NCI-H1048 (cell line): ENCODE measurements around the gene RNPS1.

Source experiments
- DNase-seq: peaks from one replicate; lab custom pipeline; 2025; lab: John Stamatoyannopoulos, UW

Gene RNPS1

DNA sequence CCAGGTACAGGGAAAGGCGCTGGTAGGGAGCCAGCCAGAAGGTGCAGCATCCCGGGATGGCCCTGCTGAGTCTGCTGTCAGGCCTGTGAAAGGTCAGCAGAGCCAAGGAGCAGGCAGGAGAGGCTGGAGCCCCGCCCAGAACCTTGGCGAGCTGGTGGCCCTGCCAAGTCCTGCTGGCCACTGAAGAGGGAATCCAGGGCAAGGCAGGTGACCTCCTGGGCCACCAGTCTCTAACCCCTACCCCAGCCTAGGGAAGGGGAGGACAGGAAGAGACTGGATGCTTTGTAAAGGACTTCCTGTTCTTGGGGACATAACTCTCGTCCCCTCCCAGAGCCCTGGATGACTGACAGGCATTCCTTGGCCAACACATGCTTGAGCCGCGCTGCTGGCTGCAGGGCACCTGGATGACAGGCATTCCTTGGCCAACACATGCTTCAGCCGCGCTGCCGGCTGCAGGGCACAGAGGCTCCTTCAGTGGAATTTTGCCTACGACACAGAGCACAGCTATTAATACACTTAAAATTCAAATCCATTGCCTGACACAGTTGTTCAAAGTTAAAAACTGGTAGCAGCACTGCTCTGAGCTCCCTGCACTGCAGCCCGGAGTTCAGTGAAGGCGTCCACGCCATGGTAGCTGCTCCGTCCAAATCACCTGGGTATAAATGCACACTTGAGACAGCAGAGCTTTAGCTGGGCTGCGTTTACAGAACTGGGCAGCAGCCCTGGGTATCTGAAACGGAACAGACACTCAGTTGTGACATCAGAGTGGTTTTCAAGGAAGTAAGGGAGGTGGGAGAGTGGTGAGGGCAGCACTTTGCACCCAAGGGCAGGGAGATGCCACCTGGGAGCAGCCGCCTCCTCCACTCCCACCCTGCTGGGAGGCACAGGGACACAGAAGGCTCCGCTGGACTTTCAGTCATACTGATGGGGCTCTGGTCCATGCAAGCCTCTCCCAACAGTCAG, 55.3 kb downstream of the RNPS1 start:
- no peak for DNase-seq

- no peak for DNase-seq
These were observed 56.0 kb downstream of the RNPS1 start for GRCh38 chr16:2211923-2212347.

- DNase-seq, result no peak
These were observed 57.2 kb downstream of the RNPS1 start, which contains the start of gene BRICD5 for GRCh38 chr16:2210386-2211365. Gene BRICD5, minus strand, starts transcription at chr16:2210863. Its CDS starts 30 bp downstream, at chr16:2210833.

DNA sequence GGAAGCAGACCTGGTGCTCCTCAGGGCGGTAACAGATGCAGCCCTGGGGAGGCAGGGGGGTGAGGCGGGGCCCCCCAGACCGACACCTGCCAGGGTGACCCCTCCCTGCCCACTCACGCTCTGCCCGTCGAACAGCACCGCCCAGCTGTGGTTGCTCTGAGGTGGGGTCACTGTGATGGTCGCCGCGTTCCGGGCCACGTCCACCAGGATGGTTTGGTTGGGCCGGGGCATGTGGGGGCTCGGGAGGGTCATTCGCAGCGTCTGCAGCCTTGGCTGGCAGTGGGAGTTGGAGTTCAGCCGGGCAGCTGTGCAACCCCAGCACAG, 58.0 kb downstream of the RNPS1 start:
- DNase-seq, result no peak

DNA sequence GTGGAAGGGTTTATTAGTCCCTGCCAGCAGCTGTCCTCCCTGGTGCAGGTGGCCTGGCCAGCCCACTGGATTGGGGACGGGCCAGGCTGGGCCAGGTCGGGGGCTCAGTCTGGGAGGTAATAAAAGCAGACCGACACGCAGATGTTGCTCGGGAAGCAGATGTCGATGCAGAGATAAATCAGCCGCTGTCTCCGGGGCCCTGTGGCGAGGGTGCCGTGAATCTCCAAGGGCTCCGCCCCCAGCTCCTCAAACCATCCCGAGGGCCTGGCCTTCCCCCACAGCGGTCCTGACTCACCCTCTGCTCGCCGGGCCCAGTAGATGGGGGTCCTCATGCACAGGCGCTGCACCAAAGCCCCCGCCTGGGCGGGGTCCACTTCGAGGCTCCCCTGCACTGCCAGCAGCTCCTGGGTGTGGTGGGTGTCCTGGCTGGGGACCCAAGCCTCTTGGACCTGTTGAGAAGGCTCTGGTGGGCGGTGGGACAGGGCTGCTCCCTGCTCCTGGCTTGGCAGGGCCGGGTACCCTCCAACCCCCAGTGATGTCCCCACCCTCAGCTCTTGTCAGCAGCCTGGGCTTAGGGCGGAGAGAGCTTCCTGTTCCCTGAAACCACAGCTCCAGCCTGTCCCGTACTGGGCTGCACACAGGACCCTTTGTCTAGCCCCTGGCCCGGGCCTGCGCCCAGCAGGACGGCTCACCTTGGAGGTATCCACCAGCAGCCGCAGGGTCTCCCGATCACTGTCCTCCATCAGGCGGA, 58.5 kb downstream of the RNPS1 start:
- no peak for DNase-seq

- DNase-seq, result no peak
These were observed 59.2 kb downstream of the RNPS1 start for GRCh38 chr16:2208772-2209171.

- DNase-seq, result no peak
These were observed 59.6 kb downstream of the RNPS1 start for GRCh38 chr16:2208308-2208707.

GRCh38 chr16:2207872-2208271, 60.1 kb downstream of the RNPS1 start:
- no peak for DNase-seq

GRCh38 chr16:2206780-2207433, 61.0 kb downstream of the RNPS1 start:
- no peak for DNase-seq

- no peak for DNase-seq
These were observed 61.5 kb downstream of the RNPS1 start for GRCh38 chr16:2206420-2206779.

DNA sequence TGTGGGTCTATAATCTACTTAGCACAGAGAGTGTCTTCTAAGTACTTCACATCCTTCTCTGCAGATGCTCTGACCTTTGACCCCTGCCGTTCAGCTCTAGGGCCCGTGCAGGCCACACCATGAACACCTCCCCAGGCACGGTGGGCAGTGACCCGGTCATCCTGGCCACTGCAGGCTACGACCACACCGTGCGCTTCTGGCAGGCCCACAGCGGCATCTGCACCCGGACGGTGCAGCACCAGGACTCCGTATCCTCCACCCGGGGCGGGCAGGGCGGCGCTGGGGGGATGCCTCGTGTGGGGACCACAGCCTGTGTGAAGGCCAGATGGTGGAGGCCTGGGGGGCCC, 62.0 kb downstream of the RNPS1 start:
- DNase-seq, result no peak

DNA sequence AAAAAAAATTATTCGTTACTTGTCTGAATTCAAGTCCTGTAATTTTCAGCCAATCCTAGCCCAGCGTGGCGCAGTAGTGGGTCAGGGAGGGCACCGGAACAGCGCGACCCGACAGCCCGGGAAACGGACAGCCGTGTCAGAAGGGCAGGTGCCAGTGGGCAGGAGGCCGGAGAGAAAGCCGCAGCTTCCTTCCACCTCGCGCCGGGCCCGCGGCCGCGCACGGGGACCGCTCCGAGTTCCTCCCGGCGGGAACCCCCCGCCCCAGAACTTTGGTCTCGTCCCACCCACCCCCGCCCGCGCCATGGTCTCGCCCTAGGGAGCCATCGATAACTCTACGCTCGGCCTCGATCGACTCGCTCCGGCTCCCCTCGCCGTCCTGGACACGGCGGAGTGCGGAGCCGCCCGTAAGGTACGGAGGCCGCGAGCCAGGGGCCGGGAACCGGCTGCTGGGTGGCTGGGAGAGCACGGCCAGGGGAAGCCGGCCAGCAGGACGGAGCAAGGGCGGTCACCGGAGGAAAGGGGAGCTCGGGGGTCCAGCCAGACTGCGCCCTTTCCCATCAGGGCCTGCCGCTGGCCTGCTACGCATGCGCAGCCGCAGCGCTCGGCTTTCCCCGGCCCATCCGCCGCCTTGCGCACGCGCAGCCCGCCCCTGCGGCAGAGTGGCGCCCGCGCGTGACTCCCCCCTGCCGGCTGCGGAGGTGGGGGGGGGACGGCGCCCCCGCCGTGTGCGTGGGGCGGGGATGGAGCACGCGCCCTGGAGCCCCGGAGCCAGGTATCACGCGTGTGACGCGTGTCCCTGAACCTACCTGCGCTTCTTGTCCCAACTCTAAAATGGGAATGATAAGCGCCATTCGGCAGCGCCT, 62.6 kb downstream of the RNPS1 start, which contains the start of gene MLST8:
Gene MLST8, plus strand, starts transcription at position 351 of the 863 bp plus-strand sequence. CDS start 632 bp downstream, outside the sequence.
- DNase-seq, result peak; percentile 25

DNA sequence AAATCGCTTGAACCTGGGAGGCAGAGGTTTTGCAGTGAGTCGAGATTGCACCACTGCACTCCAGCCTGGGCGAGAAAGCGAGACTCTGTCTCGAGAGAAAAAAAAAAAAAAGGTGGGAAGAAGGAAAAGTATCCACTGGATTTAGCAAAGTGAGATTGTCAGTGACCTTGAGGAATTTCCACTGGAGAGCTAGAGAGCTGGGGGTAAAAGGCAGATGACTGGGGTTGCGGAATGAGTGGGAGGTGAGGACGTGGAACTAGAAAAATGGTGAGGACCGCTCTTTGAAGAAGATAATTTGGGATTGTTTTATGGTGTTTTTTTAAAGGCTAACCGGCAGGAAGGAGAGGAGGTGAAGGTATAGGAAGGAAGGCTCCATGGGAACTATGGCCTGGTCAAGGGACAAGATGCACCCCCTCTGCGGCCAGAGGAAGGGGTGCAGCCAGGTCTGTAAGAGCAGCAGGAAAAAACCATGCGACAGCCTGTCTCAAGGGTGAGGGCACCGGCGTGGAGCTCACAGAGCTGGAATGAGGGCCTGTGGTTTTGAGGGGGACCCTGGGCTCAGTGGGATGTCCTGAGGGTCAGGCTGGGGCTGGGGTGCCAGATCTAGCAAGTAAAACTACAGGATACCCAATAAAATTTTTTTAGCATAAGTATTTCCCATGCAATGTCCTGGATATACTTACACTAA, 63.4 kb downstream of the RNPS1 start:
- DNase-seq, result no peak
